Measurements from ENCODE around the gene PRPF19.
"Not testable (repeated sequence)": the region's sequence is repeated elsewhere in the genome, so short reads cannot be mapped to it uniquely, and the experiment has no call there.

Gene PRPF19

GRCh38 chr11:60923326-60923725 is 16.9 kb upstream of the PRPF19 start:
- DNase-seq (ENCODE audit: low read depth in 2 of 2) = no peak

- DNase-seq (ENCODE audit: low read depth in 2 of 2) = no peak
These were observed 16.5 kb upstream of the PRPF19 start for GRCh38 chr11:60922906-60923305.

- DNase-seq (ENCODE audit: low read depth in 2 of 2) = no peak
These were observed 15.5 kb upstream of the PRPF19 start for GRCh38 chr11:60921777-60922335.

GRCh38 chr11:60921259-60921658 is 14.9 kb upstream of the PRPF19 start:
- no peak for DNase-seq (ENCODE audit: low read depth in 2 of 2)

- DNase-seq (ENCODE audit: low read depth in 2 of 2) = no peak
These were observed 13.6 kb upstream of the PRPF19 start for GRCh38 chr11:60919956-60920355.

- DNase-seq (ENCODE audit: low read depth in 2 of 2) = no peak
These were observed 12.9 kb upstream of the PRPF19 start for GRCh38 chr11:60919320-60919719.

GRCh38 chr11:60918939-60919265 is 12.5 kb upstream of the PRPF19 start:
- no peak for DNase-seq (ENCODE audit: low read depth in 2 of 2)

- DNase-seq (ENCODE audit: low read depth in 2 of 2) = no peak
These were observed 12.0 kb upstream of the PRPF19 start for GRCh38 chr11:60918251-60918938.

GRCh38 chr11:60917267-60917666 is 10.9 kb upstream of the PRPF19 start:
- no peak for DNase-seq (ENCODE audit: low read depth in 2 of 2)

- DNase-seq (ENCODE audit: low read depth in 2 of 2) = no peak
These were observed 10.4 kb upstream of the PRPF19 start for GRCh38 chr11:60916669-60917206.

- DNase-seq (ENCODE audit: low read depth in 2 of 2) = peak; percentile 55 to 56
These were observed 9.0 kb upstream of the PRPF19 start for GRCh38 chr11:60915248-60915914.

GRCh38 chr11:60914633-60915247 is 8.4 kb upstream of the PRPF19 start:
- DNase-seq (ENCODE audit: low read depth in 2 of 2) = no peak

- DNase-seq (ENCODE audit: low read depth in 2 of 2) = peak; percentile 73 to 76
These were observed 7.6 kb upstream of the PRPF19 start, which contains the start of gene TMEM109 for GRCh38 chr11:60913793-60914632. TMEM109 (plus strand) TSS chr11:60914158; CDS start chr11:60919694, 5,536 bp downstream.

GRCh38 chr11:60912851-60913528 is 6.6 kb upstream of the PRPF19 start:
- DNase-seq (ENCODE audit: low read depth in 2 of 2) = no peak

- no peak for DNase-seq (ENCODE audit: low read depth in 2 of 2)
These were observed 6.0 kb upstream of the PRPF19 start for GRCh38 chr11:60912223-60912850.

GRCh38 chr11:60910711-60911380 is 4.5 kb upstream of the PRPF19 start:
- DNase-seq (ENCODE audit: low read depth in 2 of 2) = no peak

- DNase-seq (ENCODE audit: low read depth in 2 of 2) = no peak
These were observed 3.9 kb upstream of the PRPF19 start for GRCh38 chr11:60910281-60910687.

GRCh38 chr11:60909680-60910280 is 3.4 kb upstream of the PRPF19 start:
- DNase-seq (ENCODE audit: low read depth in 2 of 2) = not testable (repeated sequence)

- no peak for DNase-seq (ENCODE audit: low read depth in 2 of 2)
These were observed 2.4 kb upstream of the PRPF19 start for GRCh38 chr11:60908803-60909202.

Measured in activated CD8-positive, alpha-beta memory T cell treated with anti-CD3 and anti-CD28 coated beads for 4 hours (primary cell).